Activated naive CD4-positive, alpha-beta T cell treated with anti-CD3 and anti-CD28 coated beads, Interleukin-2, amount 50 U/mL, for 16 hours (primary cell): ENCODE data around the gene MAK.
"Not testable (repeated sequence)": the region's sequence is repeated elsewhere in the genome, so short reads cannot be mapped to it uniquely, and the experiment has no call there.

Experiments used
- DNase-seq: peaks from one replicate; pipeline ENCODE4 v3.0.0-alpha.2; 2020

The MAK gene

GRCh38 chr6:10771371-10771894 is 66.9 kb downstream of the MAK start:
- no peak for DNase-seq

DNA sequence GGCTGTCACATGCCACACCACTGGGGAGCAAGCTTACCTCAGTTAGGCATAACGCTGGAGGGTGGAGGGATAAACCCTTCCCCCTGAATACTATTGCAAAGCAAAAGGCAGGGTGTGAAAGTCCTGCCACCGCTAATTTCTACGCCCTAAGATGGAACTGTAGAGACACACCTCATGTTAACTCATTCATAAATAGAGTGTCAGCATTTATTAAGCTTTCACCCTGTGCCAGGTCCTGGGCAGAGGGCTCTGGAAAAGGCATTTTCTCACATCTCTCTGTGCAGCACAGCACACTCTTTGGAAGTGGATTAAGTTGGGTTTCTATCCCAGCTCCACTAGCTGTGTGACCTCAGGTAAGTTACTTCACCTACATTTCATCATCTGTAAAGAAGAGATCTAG is 68.9 kb downstream of the MAK start:
- DNase-seq = no peak

DNA sequence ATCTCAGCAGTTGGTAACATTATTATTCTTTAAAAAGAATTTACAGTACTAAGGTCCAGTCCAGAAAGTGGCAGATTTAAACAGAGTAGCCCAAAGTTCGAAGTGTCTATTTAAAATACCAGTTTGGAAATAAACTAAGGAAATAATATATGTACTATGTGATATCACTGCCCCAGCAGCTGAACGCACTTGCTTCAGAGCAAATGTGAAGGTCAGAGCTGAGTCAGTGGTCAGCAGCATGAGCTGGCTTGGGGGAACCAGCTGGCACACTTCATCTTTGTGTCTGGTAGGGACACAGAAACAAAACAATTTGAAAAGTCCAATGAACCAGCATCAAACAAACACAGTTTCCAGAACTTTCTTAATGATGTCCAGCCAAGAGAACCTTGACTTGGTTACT is 75.3 kb downstream of the MAK start:
- DNase-seq = no peak

DNA sequence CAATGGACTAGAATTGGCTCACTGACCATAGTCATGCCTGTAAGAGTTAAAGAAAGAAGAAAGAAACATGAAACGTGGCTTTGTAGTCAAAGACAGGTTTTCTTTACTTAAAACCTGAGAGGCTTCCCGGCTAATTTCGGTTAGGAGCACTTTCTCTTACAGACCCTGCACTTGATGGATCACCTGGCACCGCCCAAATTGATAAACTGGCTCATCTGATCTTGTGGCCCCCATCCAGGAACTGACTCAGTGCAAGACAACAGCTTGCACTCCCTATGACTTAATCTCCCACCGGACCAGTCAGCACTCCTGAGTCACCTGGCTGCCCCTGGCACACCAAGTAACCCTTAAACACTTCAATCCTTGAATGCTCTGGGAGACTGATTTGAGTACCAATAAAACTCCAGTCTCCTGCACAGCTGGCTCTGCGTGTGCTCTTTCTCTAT is 78.4 kb downstream of the MAK start:
- no peak for DNase-seq

GRCh38 chr6:10759312-10759839 is 79.0 kb downstream of the MAK start:
- DNase-seq = no peak

DNA sequence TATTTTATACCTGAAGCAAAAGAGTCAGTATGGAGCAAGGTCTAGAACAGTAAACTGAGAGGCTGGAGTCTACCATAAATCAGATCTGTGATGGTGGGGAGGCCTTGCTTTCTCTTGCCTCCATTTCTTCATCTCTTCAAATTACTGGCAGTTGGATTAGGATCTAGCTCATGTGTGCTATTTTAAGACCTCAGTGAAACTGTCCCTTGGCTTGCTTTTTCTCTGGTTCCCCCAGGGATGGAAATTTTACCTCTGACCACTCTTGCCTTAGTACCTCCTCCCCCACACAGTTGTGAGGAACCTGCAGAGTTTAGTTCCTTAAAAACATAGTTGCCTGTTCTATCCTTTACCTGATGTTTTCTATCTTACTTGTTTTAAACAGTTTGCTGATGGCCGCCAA is 82.3 kb downstream of the MAK start:
- DNase-seq = no peak

- not testable (repeated sequence) for DNase-seq
Measured at GRCh38 chr6:10751757-10752156, 86.6 kb downstream of the MAK start.

DNA sequence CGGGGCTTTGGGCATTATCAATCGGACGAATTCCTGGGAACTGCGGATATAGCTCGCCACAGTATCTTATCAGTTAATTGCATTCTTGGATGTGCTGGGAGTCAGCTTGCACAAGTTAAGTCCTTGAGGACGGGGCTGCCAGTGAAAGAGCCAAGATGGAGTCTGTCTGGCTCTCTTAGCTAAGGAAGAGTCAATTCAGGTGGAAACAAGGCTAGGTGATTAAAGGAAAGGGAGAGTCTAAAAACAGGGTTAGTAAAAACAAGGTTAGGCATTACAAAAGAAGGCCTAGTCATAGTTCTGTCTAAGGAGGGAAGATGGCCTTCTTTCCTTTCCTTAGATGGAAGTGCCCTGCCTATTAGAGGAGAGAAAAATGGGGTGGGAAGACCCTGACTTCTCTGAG is 87.8 kb downstream of the MAK start:
- not testable (repeated sequence) for DNase-seq

GRCh38 chr6:10749734-10750133 is 88.6 kb downstream of the MAK start:
- no peak for DNase-seq

- peak; percentile 100 for DNase-seq
Measured at GRCh38 chr6:10747251-10747972, 90.9 kb downstream of the MAK start, which contains the start of gene TMEM14B. TSS of gene TMEM14B (plus strand) at chr6:10747805. CDS start at chr6:10749246, 1,441 bp downstream.

- no peak for DNase-seq
Measured at GRCh38 chr6:10746915-10747250, 91.5 kb downstream of the MAK start.

DNA sequence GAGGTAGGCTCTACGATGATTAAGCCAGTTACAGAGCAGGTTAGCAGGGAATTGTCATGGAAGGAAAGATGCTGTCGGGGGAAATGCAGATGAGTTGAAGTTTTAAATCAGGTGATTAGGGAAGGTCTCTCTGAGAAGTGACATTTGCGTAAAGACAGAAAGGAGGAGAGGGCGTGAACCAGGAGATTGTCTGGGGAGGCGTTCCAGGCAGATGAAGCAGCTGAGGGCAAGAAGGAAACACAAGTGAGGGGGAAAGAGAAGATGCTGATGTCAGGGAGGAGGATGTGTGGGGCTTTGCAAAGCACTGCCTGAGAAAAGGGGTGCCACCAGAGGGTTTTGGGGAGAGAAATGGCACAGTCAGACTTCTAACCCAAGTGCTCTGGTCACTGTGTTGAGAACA is 93.2 kb downstream of the MAK start:
- no peak for DNase-seq

DNA sequence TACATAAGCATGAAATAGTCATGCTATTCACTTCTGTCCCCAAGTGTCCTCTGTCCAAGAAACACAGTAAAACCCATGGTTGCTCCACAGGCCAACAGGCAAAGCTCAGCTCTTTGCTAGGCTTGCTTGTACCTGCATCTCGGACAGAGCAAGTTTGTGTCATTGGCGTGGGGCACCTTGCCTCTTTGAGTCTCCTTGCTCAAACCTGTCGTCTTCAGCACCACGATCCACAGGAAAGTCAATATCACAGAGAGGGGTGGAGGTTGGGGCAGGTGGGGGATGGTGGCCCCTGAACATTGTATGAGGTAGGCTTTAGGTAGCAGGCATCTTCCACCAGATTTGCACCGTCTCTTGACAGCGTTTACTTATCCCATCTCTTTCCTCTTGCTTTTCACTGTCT is 94.8 kb downstream of the MAK start:
- DNase-seq = no peak

DNA sequence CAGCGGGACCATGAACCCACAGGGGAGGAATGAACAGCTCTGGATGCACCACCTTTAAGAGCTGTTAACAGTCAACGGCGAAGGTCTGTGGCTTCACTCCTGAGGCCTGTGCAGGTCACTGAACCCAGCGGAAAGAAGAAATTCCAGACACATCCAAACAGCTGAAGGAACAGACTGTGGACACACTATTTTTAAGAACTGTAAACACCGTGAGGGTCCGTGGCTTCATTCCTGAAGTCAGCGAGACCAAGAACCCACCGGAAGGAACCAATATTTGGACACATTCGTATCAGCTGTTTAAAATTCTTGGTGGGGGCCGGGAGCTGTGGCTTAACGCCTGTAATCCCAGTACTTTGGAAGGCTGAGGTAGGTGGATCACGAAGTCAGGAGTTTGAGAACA is 96.1 kb downstream of the MAK start:
- no peak for DNase-seq

GRCh38 chr6:10741643-10742042 is 96.7 kb downstream of the MAK start:
- not testable (repeated sequence) for DNase-seq

GRCh38 chr6:10740061-10740460 is 98.3 kb downstream of the MAK start:
- DNase-seq = no peak

GRCh38 chr6:10736731-10737130 is 101.6 kb downstream of the MAK start:
- no peak for DNase-seq

DNA sequence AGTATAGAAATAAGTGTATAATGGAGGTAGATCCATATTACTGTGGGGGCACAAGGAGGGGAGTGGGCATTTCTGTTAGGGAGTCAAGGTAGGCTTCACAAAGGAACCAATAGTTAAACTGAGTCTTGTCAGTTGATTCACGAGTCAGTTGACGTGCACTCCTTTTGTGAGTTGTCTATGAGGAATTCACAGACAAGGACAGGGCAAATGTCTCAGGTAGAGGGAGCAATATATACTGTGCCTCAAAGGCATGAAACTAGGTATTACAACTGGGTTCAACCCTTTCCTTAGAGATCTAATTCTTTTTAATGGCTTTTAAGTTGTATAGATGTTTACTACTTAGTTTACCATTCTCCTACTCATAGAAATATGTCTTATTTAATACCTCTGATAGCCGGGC is 104.5 kb downstream of the MAK start:
- DNase-seq = no peak

DNA sequence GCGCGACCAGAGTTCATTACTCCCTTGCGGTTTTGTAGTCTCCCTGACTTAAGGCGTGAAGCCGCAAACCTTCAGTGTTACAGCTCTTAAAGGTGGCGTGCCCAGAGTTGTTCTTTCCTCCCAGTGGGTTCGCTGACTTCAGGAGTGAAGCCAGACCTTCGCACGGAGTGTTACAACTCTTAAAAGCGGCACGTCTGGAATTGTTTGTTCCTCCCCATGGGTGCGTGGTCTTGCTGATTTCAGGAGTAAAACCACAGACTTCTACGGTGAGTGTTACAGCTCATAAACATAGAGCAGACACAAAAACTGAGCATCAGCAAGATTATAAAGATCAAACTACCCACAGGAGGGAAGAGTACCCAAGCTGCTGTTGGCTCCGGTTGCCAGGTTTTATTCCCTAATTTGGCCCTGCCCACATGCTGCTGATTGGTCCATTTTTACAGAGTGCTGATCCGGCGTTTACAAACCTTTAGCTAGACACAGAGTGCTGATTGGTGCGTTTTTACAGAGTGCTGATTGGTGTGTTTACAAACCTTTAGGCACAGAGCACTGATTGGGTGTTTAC is 105.1 kb downstream of the MAK start:
- no peak for DNase-seq

- no peak for DNase-seq
Measured at GRCh38 chr6:10730254-10730653, 108.1 kb downstream of the MAK start.

DNA sequence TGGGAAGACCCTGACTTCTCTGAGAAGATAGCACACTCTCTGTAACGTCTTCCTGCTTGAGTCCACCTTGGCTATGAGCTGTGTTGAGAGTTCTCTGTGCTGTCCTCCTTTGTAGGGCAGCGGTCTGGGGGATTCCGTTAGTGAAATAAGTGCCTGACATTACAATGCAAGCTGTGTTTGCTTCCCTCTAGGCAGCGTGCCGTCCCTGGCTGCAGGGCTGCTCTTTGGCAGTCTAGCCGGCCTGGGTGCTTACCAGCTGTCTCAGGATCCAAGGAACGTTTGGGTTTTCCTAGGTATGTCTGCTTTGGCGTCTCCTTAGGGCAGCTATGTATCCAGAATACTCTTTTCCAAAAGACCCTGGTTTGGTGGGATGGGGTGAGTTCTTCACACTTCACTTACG is 112.6 kb downstream of the MAK start:
- DNase-seq = no peak

GRCh38 chr6:10725044-10725443 is 113.3 kb downstream of the MAK start:
- no peak for DNase-seq

DNA sequence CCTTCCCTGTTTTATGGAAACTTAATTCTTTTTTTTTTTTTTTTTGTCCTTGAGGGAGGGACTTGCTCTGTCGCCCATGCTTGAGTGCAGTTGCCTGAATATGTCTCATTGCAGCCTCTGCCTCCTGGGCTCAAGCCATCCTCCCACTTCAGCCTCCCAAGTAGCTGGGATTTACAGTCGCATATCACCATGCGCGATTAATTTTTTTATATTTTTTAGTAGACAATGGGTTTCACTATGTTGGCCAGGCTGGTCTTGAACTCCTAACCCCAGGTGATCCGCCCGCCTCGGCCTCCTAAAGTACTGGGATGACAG is 114.8 kb downstream of the MAK start:
- no peak for DNase-seq

GRCh38 chr6:10722820-10723566 is 115.3 kb downstream of the MAK start, which contains the start of gene TMEM14C:
TSS of gene TMEM14C (plus strand) at chr6:10723070. CDS start at chr6:10724614, 1,544 bp downstream.
- DNase-seq = peak; percentile 83
